Measurements from ENCODE around the gene BMP4.

DNA sequence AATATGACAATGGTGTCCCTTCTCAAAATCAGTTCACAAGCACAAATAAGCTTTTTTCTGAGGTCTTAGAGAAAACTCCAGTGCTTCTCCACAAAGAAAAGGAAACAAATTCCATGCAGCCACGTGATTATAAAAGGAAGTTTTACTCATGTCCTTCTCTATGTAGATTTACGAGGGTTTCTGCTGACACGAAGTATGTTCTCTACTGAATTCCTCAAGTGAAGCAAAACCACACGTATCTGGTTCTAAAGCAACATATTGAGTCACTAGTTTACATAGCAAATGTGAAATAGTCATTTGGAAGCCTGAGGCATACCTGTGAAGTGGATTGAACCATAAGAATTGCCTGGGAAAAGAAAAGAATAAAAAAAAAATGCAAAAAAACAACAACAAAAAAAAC lies 31.9 kb downstream of the BMP4 start:
- no peak for TF ChIP-seq EZH2 (IDR thresholded peaks at IDR 0.05; ENCODE audit: low read length)
- TF ChIP-seq, protein P1, sequence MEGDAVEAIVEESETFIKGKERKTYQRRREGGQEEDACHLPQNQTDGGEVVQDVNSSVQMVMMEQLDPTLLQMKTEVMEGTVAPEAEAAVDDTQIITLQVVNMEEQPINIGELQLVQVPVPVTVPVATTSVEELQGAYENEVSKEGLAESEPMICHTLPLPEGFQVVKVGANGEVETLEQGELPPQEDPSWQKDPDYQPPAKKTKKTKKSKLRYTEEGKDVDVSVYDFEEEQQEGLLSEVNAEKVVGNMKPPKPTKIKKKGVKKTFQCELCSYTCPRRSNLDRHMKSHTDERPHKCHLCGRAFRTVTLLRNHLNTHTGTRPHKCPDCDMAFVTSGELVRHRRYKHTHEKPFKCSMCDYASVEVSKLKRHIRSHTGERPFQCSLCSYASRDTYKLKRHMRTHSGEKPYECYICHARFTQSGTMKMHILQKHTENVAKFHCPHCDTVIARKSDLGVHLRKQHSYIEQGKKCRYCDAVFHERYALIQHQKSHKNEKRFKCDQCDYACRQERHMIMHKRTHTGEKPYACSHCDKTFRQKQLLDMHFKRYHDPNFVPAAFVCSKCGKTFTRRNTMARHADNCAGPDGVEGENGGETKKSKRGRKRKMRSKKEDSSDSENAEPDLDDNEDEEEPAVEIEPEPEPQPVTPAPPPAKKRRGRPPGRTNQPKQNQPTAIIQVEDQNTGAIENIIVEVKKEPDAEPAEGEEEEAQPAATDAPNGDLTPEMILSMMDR (optimal IDR thresholded peaks at IDR 0.05 in 1 of 3, IDR thresholded peaks at IDR 0.05 in 1 of 3, conservative IDR thresholded peaks at IDR 0.05 in 1 of 3; ENCODE audit: extremely low read depth in 1 of 3, insufficient read depth in 2 of 3, low read length in 3 of 3) = no peak
